ENCODE measurements around the gene PLAAT1. TPM values are rescaled to one million over a fixed set of nuclear protein-coding genes. Genes with fewer than 3 reads are reported as not detected.

The PLAAT1 gene
- total RNA-seq, 6 experiments from 2014 or later = 0.31 TPM; not detected in 5

DNA sequence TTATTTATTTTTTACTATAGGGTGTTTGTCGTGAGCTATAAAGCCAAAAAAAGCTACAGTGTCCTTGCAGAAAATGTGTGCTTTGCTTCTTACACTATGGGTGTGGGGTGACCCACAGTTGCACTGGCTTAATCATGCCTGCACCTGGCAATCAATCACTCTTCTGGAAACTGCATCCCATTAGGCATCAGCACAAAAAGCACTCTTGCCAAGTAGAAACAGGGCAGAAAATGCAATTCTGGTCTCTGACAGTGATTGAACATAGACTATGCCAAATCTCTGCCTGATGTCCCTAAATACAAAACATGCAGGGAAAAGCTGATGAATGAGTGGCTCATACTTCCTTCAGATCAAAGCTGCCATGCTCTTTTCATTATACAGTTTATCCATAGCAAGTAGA lies 30.4 kb upstream of the PLAAT1 start:
- H3K27ac ChIP-seq = no peak overlapping the region
- H3K9me3 ChIP-seq = no peaks in the 10 kb centered on the region
- DNase-seq (no peak), ATAC-seq (no peak)
- intact Hi-C loops (cut with DNase I) = no loop called here
- no peak overlapping the region for H3K4me3 ChIP-seq
- H3K36me3 ChIP-seq = no peaks in the 10 kb centered on the region
- 53% methylated on average over 1 of the region's 1 CpG for WGBS (ENCODE audit: insufficient coverage, low coverage, low lambda C conversion rate, missing lambda C conversion rate)
- H3K4me1 ChIP-seq = no peaks in the 10 kb centered on the region
- TF ChIP-seq CTCF (IDR thresholded peaks at IDR 0.05) = no peak
- no peak for TF ChIP-seq POLR2A (IDR thresholded peaks at IDR 0.05)
- H3K27me3 ChIP-seq = no peaks in the 10 kb centered on the region

- intact Hi-C loops (cut with DNase I) = no loop called here
- Histone ChIP-seq H3K36me3 (no peaks in the 10 kb centered on the region), H3K9me3 (no peaks in the 10 kb centered on the region), H3K4me3 (no peak overlapping the region), H3K27ac (no peak overlapping the region), H3K27me3 (no peaks in the 10 kb centered on the region), H3K4me1 (no peaks in the 10 kb centered on the region)
- ATAC-seq = no peak
- TF ChIP-seq CTCF (IDR thresholded peaks at IDR 0.05) = no peak
- TF ChIP-seq POLR2A (IDR thresholded peaks at IDR 0.05) = no peak
- DNase-seq = no peak
- WGBS (ENCODE audit: insufficient coverage, low coverage, low lambda C conversion rate, missing lambda C conversion rate) = 61% methylated on average over 2 of the region's 2 CpGs
These were observed 29.8 kb upstream of the PLAAT1 start for GRCh38 chr3:193211173-193211572.

DNA sequence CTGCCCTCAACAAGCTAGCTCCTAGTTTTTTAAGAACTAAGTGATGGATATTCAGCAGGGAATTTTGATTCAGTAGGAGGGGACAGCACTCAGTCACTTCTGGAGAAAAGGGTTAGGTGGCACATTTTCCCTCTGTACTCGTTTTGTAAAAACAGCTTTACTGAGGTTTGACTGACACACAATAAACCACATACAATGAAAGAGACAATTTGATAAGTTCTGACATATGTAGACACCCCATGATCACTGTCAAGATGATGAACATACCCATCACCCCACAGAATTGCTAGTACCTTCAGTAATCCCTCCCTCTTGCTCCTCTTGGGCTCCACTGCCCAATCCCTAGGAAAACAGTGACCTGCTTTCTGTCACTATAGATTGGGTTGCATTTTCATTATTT lies 29.0 kb upstream of the PLAAT1 start:
- H3K27me3 ChIP-seq = no peaks in the 10 kb centered on the region
- no peak overlapping the region for H3K4me3 ChIP-seq
- TF ChIP-seq CTCF (IDR thresholded peaks at IDR 0.05) (no peak), POLR2A (IDR thresholded peaks at IDR 0.05) (no peak)
- no peak for DNase-seq
- 8% methylated on average over 1 of the region's 1 CpG for WGBS (ENCODE audit: insufficient coverage, low coverage, low lambda C conversion rate, missing lambda C conversion rate)
- no peak overlapping the region for H3K27ac ChIP-seq
- intact Hi-C loops (cut with DNase I) = no loop called here
- H3K9me3 ChIP-seq = no peaks in the 10 kb centered on the region
- H3K36me3 ChIP-seq = no peaks in the 10 kb centered on the region
- no peaks in the 10 kb centered on the region for H3K4me1 ChIP-seq
- no peak for ATAC-seq

DNA sequence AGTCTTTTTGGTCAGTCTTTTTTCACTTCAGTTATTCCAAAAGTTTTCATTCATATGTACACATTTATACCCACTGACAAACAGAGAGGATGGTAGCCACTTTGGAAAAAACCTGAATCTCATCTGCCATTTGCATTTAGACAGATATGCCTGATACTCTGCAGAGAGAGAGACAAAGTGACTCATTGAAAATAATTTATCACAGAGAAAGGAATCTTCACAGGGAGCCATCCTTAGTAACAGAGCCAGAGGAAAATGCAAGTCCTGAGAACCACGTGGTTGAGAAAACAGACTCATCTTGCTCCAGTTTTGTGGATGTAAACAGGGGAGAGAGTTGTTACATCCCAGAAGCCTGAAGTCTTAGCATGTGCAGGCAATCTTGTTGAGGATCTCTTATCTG lies 28.2 kb upstream of the PLAAT1 start:
- intact Hi-C loops (cut with DNase I) = no loop called here
- TF ChIP-seq POLR2A (IDR thresholded peaks at IDR 0.05) (no peak), CTCF (IDR thresholded peaks at IDR 0.05) (no peak)

DNA sequence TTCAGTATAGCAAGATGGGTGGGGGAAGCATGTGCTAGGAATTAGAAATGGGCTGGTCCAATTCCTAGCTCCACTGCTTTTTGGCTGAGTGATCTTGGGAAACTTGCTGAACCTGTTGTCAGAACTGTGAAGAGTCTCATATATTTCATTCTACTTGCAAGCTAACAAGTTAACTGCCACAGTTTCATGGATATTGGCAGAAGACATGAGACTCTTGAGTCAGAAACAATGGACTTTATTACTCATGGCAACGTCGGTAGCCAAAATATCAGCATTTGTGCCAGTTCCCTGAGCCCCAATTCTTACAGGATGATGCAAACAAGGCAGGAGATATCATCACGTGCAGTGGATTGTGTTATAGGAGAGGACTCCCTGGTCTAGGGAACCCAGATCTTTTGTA lies 26.6 kb upstream of the PLAAT1 start:
- DNase-seq = no peak
- intact Hi-C loops (cut with DNase I) = no loop called here

More for the DNA sequence above, 28.2 kb upstream of the PLAAT1 start:
- ATAC-seq = no peak
- H3K36me3 ChIP-seq = no peaks in the 10 kb centered on the region
- H3K9me3 ChIP-seq = no peaks in the 10 kb centered on the region
- no peak for DNase-seq
- 33% methylated on average over 1 of the region's 1 CpG for WGBS (ENCODE audit: insufficient coverage, low coverage, low lambda C conversion rate, missing lambda C conversion rate)
- H3K4me1 ChIP-seq = no peaks in the 10 kb centered on the region
- no peak overlapping the region for H3K27ac ChIP-seq
- no peak overlapping the region for H3K4me3 ChIP-seq
- H3K27me3 ChIP-seq = no peaks in the 10 kb centered on the region

More for the DNA sequence above, 26.6 kb upstream of the PLAAT1 start:
- H3K4me3 ChIP-seq = no peak overlapping the region
- no peak overlapping the region for H3K27ac ChIP-seq
- H3K4me1 ChIP-seq = no peaks in the 10 kb centered on the region
- 47% methylated on average over 3 of the region's 3 CpGs for WGBS (ENCODE audit: insufficient coverage, low coverage, low lambda C conversion rate, missing lambda C conversion rate)
- ATAC-seq = no peak
- TF ChIP-seq CTCF (IDR thresholded peaks at IDR 0.05) = no peak
- no peak for TF ChIP-seq POLR2A (IDR thresholded peaks at IDR 0.05)
- no peaks in the 10 kb centered on the region for H3K9me3 ChIP-seq
- H3K27me3 ChIP-seq = no peaks in the 10 kb centered on the region
- no peaks in the 10 kb centered on the region for H3K36me3 ChIP-seq

Measured in right lobe of liver (tissue), 6 donors.